HG03097 (cell line): ENCODE measurements around the gene NTM.

Experiments used
- ATAC-seq: cut with Tn5 transposase; IDR thresholded peaks from one replicate; pipeline ENCODE4 v1.9.1; 2021; ENCODE audit not compliant: unreplicated experiment, low FRiP score

The NTM gene

GRCh38 chr11:131629925-131630540 lies 259.6 kb downstream of the NTM start:
- ATAC-seq, result no peak

GRCh38 chr11:131632971-131633370 lies 262.6 kb downstream of the NTM start:
- ATAC-seq, result no peak

- no peak for ATAC-seq
Measured at GRCh38 chr11:131633921-131634715, 263.7 kb downstream of the NTM start.

- no peak for ATAC-seq
Measured at GRCh38 chr11:131637469-131638175, 267.2 kb downstream of the NTM start.

- no peak for ATAC-seq
Measured at GRCh38 chr11:131638889-131639288, 268.5 kb downstream of the NTM start.

- no peak for ATAC-seq
Measured at GRCh38 chr11:131640320-131640719, 269.9 kb downstream of the NTM start.

GRCh38 chr11:131642756-131643531 lies 272.5 kb downstream of the NTM start:
- ATAC-seq, result no peak

- ATAC-seq, result no peak
Measured at GRCh38 chr11:131644204-131644795, 273.9 kb downstream of the NTM start.

GRCh38 chr11:131645237-131645636 lies 274.8 kb downstream of the NTM start:
- ATAC-seq, result no peak

GRCh38 chr11:131649856-131650255 lies 279.4 kb downstream of the NTM start:
- ATAC-seq, result no peak

GRCh38 chr11:131652231-131652630 lies 281.8 kb downstream of the NTM start:
- no peak for ATAC-seq

- ATAC-seq, result no peak
Measured at GRCh38 chr11:131653260-131653659, 282.8 kb downstream of the NTM start.

- ATAC-seq, result no peak
Measured at GRCh38 chr11:131654849-131655248, 284.4 kb downstream of the NTM start.

GRCh38 chr11:131656179-131656838 lies 285.9 kb downstream of the NTM start:
- ATAC-seq, result no peak

GRCh38 chr11:131656839-131657211 lies 286.4 kb downstream of the NTM start:
- no peak for ATAC-seq

- ATAC-seq, result no peak
Measured at GRCh38 chr11:131658414-131658813, 288.0 kb downstream of the NTM start.

- no peak for ATAC-seq
Measured at GRCh38 chr11:131658952-131659351, 288.5 kb downstream of the NTM start.

- no peak for ATAC-seq
Measured at GRCh38 chr11:131659931-131660330, 289.5 kb downstream of the NTM start.

GRCh38 chr11:131661132-131661531 lies 290.7 kb downstream of the NTM start:
- no peak for ATAC-seq
